IMR-90 (cell line): ENCODE results near the gene FAM118A. TPM values are rescaled to one million over a fixed set of nuclear protein-coding genes. Genes with fewer than 3 reads are reported as not detected.

Source experiments
- ATAC-seq: fragments of 200-7000 bp; cut with Tn5 transposase; 2 replicates; pipeline ENCODE4 v1.9.1; 2020; ENCODE audit warnings: low read depth, mild to moderate bottlenecking, moderate library complexity
- BruUV-seq: library from RNA; stranded (reverse); fragments of 400-500 nt; replicated peaks from 2 replicates; lab custom pipeline; 2021; lab: Mats Ljungman, UMichigan
- CTCF ChIA-PET: fragments of 300-600 bp; formaldehyde crosslinking; extraction: SDS; loops from one replicate; lab custom pipeline; 2021; ENCODE audit warnings: antibody characterized with exemption; lab: Yijun Ruan, JAX
- POLR2A ChIA-PET: fragments of 300-600 bp; sonication (Branson Sonifier 250); formaldehyde crosslinking; loops from one replicate; lab custom pipeline; 2022; ENCODE audit warnings: antibody characterized with exemption; ENCODE audit not compliant: unreplicated experiment; lab: Charles Lee
- DNase-seq: peaks from one replicate; pipeline ENCODE4 v3.0.0; 2013
- H2AFZ ChIP-seq: replicated peaks from 2 replicates; pipeline ENCODE3; 2013; ENCODE audit warnings: low read length, mild to moderate bottlenecking; ENCODE audit not compliant: poor library complexity
- H2AK5ac ChIP-seq: 2 replicates; pipeline ENCODE4 v1.6.1; 2013; ENCODE audit warnings: low read depth, low read length, inconsistent platforms
- H2AK9ac ChIP-seq: replicated peaks from 2 replicates; pipeline ENCODE3; 2013; ENCODE audit warnings: mild to moderate bottlenecking, low read depth, low read length, moderate library complexity; ENCODE audit not compliant: poor library complexity
- H2BK120ac ChIP-seq: 2 replicates; pipeline ENCODE4 v1.6.1; 2013; ENCODE audit warnings: low read depth, low read length, inconsistent platforms
- H2BK15ac ChIP-seq: 3 replicates; pipeline ENCODE4 v1.6.1; 2013; ENCODE audit warnings: low read depth, low read length, inconsistent platforms
- H2BK20ac ChIP-seq: 2 replicates; pipeline ENCODE4 v1.6.1; 2013; ENCODE audit warnings: low read depth, mild to moderate bottlenecking, inconsistent platforms, low read length, moderate library complexity
- H2BK5ac ChIP-seq: 2 replicates; pipeline ENCODE4 v1.6.1; 2013; ENCODE audit warnings: mild to moderate bottlenecking, low read depth, low read length, inconsistent platforms; ENCODE audit not compliant: poor library complexity, severe bottlenecking
- H3K14ac ChIP-seq: replicated peaks from 2 replicates; pipeline ENCODE4 v1.6.1; 2013; ENCODE audit warnings: low read depth, low read length, inconsistent platforms
- H3K18ac ChIP-seq: 2 replicates; pipeline ENCODE4 v1.6.1; 2013; ENCODE audit warnings: low read depth, low read length, control low read depth
- H3K23ac ChIP-seq: 2 replicates; pipeline ENCODE4 v1.6.1; 2013; ENCODE audit warnings: low read depth, low read length, inconsistent platforms
- H3K27ac ChIP-seq: 2 replicates; pipeline ENCODE4 v1.5.1; 2013; ENCODE audit warnings: mild to moderate bottlenecking, control low read depth, low read length; ENCODE audit not compliant: insufficient read depth
- H3K27me3 ChIP-seq: 2 replicates; pipeline ENCODE4 v1.6.1; 2013; ENCODE audit warnings: low read length; ENCODE audit not compliant: control insufficient read depth, insufficient read depth
- H3K36me3 ChIP-seq: 2 replicates; pipeline ENCODE4 v1.6.1; 2013; ENCODE audit warnings: low read length, mixed read lengths; ENCODE audit not compliant: control insufficient read depth, insufficient read depth
- H3K4ac ChIP-seq: 2 replicates; pipeline ENCODE4 v1.6.1; 2013; ENCODE audit warnings: low read depth, low read length, inconsistent platforms
- H3K4me1 ChIP-seq: 2 replicates; pipeline ENCODE4 v1.6.1; 2013; ENCODE audit warnings: low read length, mixed read lengths; ENCODE audit not compliant: control insufficient read depth, insufficient read depth
- H3K4me2 ChIP-seq: 2 replicates; pipeline ENCODE4 v1.6.1; 2013; ENCODE audit warnings: low read depth, mild to moderate bottlenecking, control low read depth, low read length, moderate library complexity
- H3K4me3 ChIP-seq: 2 replicates; pipeline ENCODE4 v1.5.1; 2013; ENCODE audit warnings: low read depth, mild to moderate bottlenecking, control low read depth, low read length, moderate library complexity; ENCODE audit not compliant: insufficient read depth
- H3K56ac ChIP-seq: 2 replicates; pipeline ENCODE4 v1.6.1; 2013; ENCODE audit warnings: low read length, inconsistent platforms; ENCODE audit not compliant: insufficient read depth; ENCODE audit errors: extremely low read depth
- H3K79me1 ChIP-seq, 2 experiments: 2 replicates each; pipeline ENCODE4 v1.6.1; 2013; ENCODE audit warnings: low read length in 2 of 2, inconsistent platforms in 1 of 2, low read depth in 1 of 2
- H3K9ac ChIP-seq: 2 replicates; pipeline ENCODE4 v1.6.1; 2013; ENCODE audit warnings: low read depth, low read length, control low read depth
- H3K9me1 ChIP-seq: 2 replicates; pipeline ENCODE4 v1.6.1; 2013; ENCODE audit warnings: low read length, inconsistent platforms; ENCODE audit not compliant: insufficient read depth
- H3K9me3 ChIP-seq: 2 replicates; pipeline ENCODE4 v1.6.1; 2013; ENCODE audit warnings: low read length; ENCODE audit not compliant: control insufficient read depth, insufficient read depth
- H4K20me1 ChIP-seq: 2 replicates; pipeline ENCODE4 v1.6.1; 2013; ENCODE audit warnings: low read length, inconsistent platforms; ENCODE audit not compliant: insufficient read depth
- H4K5ac ChIP-seq: 2 replicates; pipeline ENCODE4 v1.6.1; 2013; ENCODE audit warnings: mild to moderate bottlenecking, low read depth, low read length, control low read depth
- H4K8ac ChIP-seq, 2 experiments: 2 replicates each; pipeline ENCODE4 v1.6.1; 2013; ENCODE audit warnings: low read depth in 2 of 2, low read length in 2 of 2, control low read depth in 1 of 2, inconsistent platforms in 1 of 2
- H4K91ac ChIP-seq: 2 replicates; pipeline ENCODE4 v1.6.1; 2013; ENCODE audit warnings: low read depth, low read length, inconsistent platforms; ENCODE audit not compliant: insufficient read depth
- BHLHE40 ChIP-seq: fragments of 150-350 bp; IDR thresholded peaks from 2 replicates; pipeline ENCODE4 v1.6.1; 2016; ENCODE audit warnings: mild to moderate bottlenecking, low read depth, low read length
- CEBPB ChIP-seq: IDR thresholded peaks from 2 replicates; pipeline ENCODE4 v1.6.1; 2012; ENCODE audit warnings: low read depth, low read length, improper control_type of control experiment
- CHD1 ChIP-seq: IDR thresholded peaks from 2 replicates; pipeline ENCODE4 v1.6.1; 2012; ENCODE audit warnings: low read depth, low read length, improper control_type of control experiment
- MAFK ChIP-seq: IDR thresholded peaks from 2 replicates; pipeline ENCODE4 v1.6.1; 2012; ENCODE audit warnings: low read depth, low read length, improper control_type of control experiment
- MAZ ChIP-seq: IDR thresholded peaks from 2 replicates; pipeline ENCODE4 v1.6.1; 2012; ENCODE audit warnings: low read depth, mild to moderate bottlenecking, low read length, improper control_type of control experiment, moderate library complexity, borderline replicate concordance
- POLR2A ChIP-seq: IDR thresholded peaks from 2 replicates; pipeline ENCODE4 v1.6.1; 2012; ENCODE audit warnings: mild to moderate bottlenecking, low read depth, low read length
- RFX5 ChIP-seq: IDR thresholded peaks from 2 replicates; pipeline ENCODE4 v1.8.0; 2012; ENCODE audit warnings: low read depth, mild to moderate bottlenecking, low read length, moderate library complexity
- SMC3 ChIP-seq: fragments of 150-350 bp; IDR thresholded peaks from 2 replicates; pipeline ENCODE4 v1.6.1; 2016; ENCODE audit warnings: low read depth, mild to moderate bottlenecking, antibody characterized with exemption, low read length, moderate library complexity
- whole genome bisulfite sequencing, 2 experiments: methylation state at CpG; one replicate each; pipeline versions ENCODE4 v1.1.5 to v1.1.7; 2013; ENCODE audit warnings: missing lambda C conversion rate in 2 of 2; ENCODE audit not compliant: insufficient read length in 1 of 2; ENCODE audit errors: extremely low coverage in 2 of 2; 5-methylcytosine and 5-hydroxymethylcytosine counted together
- dilution Hi-C: fragments of 300-500 bp; cut with HindIII; formaldehyde crosslinking; loops from one replicate; pipeline ENCODE4 v1.14.3; 2018; ENCODE audit warnings: low sequenced_read_pairs; ENCODE audit not compliant: unreplicated experiment
- in situ Hi-C: fragments of 300-500 bp; cut with MboI; formaldehyde crosslinking; loops from 3 replicates; pipeline ENCODE4 v1.14.3; 2019; ENCODE audit warnings: low sequenced_read_pairs, inconsistent platforms, mixed read lengths
- intact Hi-C: fragments of 100-400 bp; cut with micrococcal nuclease; formaldehyde crosslinking; loops from 2 replicates; pipeline ENCODE4 v1.10.0; 2022
- polyA plus RNA-seq, 3 experiments: library from polyadenylated mRNA; depleted of rRNA; stranded (reverse); fragments of >200 nt; gene quantifications; 2 replicates each; pipeline ENCODE4 v1.2.3, GENCODE V29; 2012; ENCODE audit warnings: low replicate concordance in 1 of 3
- total RNA-seq: library from RNA; depleted of rRNA; stranded (reverse); fragments of >200 nt; gene quantifications from 2 replicates; pipeline ENCODE4 v1.2.3, GENCODE V29; 2012
- TF ChIP-seq, protein P1 (sequence below): fragments of 150-350 bp; IDR thresholded peaks from 2 replicates; pipeline ENCODE4 v1.6.1; 2017; ENCODE audit warnings: mild to moderate bottlenecking, antibody characterized with exemption, low read length, low read depth
- TF ChIP-seq, protein P2 (sequence below): conservative IDR thresholded peaks from 2 replicates; pipeline ENCODE4 v1.5.1; 2012; ENCODE audit warnings: mild to moderate bottlenecking, low read depth, low read length, improper control_type of control experiment
- TF ChIP-seq, protein P3 (sequence below): fragments of 150-350 bp; IDR thresholded peaks from 2 replicates; pipeline ENCODE4 v1.6.1; 2016; ENCODE audit warnings: low read depth, mild to moderate bottlenecking, low read length, moderate library complexity, borderline replicate concordance

Gene FAM118A
- total and polyA plus RNA-seq, 2 of the 4 experiments (the other 2 are of a cell fraction), result 20.6 to 95.6 TPM

DNA sequence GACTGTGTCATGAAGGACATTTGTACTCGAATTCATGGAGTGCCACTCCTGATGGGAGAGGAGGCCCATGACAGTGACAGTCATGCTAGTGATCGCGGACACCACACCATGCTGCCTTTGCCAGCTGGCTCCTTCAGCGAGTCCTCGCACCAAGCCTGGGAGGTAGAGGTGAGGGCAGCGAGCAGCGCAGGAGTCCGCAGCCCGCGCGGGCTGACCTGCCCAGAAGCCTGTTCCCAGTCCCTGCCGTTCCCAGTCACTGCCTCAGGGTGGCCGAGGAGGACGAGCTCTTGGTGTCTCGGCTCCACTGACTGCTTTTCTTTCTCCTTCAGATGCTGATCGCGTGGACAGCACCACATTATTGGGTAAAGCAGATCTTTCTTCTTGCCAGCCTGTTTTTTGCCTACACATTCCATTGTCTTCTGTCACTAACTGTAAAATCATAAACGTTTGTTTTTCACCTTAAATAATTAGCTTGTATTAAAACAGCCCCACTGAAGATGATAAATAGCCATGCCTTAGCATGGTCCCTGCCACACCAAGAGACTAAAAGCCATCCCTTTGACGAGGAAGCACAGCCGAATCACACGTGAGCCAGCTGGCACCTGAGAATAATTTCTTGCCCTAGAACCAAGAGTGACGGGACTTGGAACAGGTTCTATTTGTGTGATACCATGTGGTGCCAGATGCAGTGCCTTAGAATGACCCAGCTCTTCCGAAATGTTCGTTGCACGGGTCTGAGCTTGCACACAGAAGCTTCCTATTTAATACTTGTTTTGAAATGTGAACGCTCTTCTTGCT, 25.5 kb downstream of the FAM118A start (continued):
- TF ChIP-seq, protein P1, sequence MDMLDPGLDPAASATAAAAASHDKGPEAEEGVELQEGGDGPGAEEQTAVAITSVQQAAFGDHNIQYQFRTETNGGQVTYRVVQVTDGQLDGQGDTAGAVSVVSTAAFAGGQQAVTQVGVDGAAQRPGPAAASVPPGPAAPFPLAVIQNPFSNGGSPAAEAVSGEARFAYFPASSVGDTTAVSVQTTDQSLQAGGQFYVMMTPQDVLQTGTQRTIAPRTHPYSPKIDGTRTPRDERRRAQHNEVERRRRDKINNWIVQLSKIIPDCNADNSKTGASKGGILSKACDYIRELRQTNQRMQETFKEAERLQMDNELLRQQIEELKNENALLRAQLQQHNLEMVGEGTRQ, result no peak

DNA sequence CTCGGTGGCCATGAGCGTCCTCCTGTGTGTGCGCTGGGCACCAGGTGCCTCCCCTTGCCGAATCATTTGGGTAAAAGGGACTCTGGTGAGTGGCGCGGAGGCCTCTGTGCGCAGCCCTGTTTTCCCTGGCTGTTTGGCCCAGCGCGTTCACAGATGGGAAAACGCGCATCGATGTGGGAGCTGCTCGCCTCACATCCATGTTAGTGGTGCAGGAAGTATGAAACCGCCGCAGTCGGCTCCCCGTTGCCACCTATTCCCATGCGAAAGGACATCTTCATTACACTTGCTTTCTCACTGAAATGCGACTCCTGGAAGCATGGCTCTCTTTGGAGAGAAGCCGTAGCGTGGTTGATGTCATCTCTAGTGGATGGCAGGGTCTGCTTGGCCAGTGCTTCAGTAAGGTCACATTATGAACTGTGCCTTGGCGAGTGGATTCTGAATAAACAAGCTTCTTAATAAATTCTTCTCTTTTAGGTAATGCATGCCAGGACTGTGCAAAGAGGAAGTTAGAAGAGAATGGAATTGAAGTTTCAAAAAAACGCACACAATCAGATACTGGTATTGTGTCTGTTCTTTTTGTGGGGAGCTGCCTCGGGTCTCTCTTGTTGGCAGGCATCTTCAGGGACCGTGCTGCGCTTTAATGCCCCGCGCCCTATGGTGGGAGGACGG, 26.3 kb downstream of the FAM118A start:
- Histone ChIP-seq H4K5ac (no peak overlapping the region), H2AK5ac (no peak overlapping the region), H2AK9ac (no peak overlapping the region), H3K4ac (no peak overlapping the region), H2BK20ac (no peak overlapping the region), H4K8ac (no peak overlapping the region), H3K4me1 (no peaks in the 10 kb centered on the region; the same call in 1 of the 2 replicates), H3K4me2 (no peak overlapping the region), H3K56ac (no peak overlapping the region), H3K27ac (no peak overlapping the region), H2BK120ac (no peak overlapping the region), H3K4me3 (no peak overlapping the region), H3K18ac (no peak overlapping the region), H3K14ac (no peak overlapping the region), H2AFZ (no peak overlapping the region), H3K36me3 (peaks cover 53% of the 10 kb centered on the region), H3K9me3 (no peaks in the 10 kb centered on the region), H2BK5ac (no peak overlapping the region), H3K9ac (no peak overlapping the region), H3K23ac (no peak overlapping the region), H3K27me3 (no peaks in the 10 kb centered on the region), H4K20me1 (no peaks in the 10 kb centered on the region), H3K9me1 (no peaks in the 10 kb centered on the region), H2BK15ac (no peak overlapping the region), H4K91ac (no peak overlapping the region), H3K79me1 (peaks cover 0 to 4% of the 10 kb centered on the region in 2 experiments; a peak in 1 of 4 replicates)
- no TSS peak for BruUV-seq
- POLR2A ChIA-PET, result no interaction called here
- intact Hi-C loops (no loop called here), in situ Hi-C loops (no loop called here), dilution Hi-C loops (no loop called here)
- ATAC-seq (no peak), DNase-seq (no peak)
- CTCF ChIA-PET, result no interaction called here
- 94% methylated on average over 10 of the region's 29 CpGs; no CpG with 5 or more reads in 1 of the 2 experiments for WGBS, 2 experiments
- TF ChIP-seq MAFK (no peak), CHD1 (no peak), POLR2A (no peak), CEBPB (no peak), RFX5 (no peak), BHLHE40 (no peak), MAZ (no peak), SMC3 (no peak)
- TF ChIP-seq, protein P2, sequence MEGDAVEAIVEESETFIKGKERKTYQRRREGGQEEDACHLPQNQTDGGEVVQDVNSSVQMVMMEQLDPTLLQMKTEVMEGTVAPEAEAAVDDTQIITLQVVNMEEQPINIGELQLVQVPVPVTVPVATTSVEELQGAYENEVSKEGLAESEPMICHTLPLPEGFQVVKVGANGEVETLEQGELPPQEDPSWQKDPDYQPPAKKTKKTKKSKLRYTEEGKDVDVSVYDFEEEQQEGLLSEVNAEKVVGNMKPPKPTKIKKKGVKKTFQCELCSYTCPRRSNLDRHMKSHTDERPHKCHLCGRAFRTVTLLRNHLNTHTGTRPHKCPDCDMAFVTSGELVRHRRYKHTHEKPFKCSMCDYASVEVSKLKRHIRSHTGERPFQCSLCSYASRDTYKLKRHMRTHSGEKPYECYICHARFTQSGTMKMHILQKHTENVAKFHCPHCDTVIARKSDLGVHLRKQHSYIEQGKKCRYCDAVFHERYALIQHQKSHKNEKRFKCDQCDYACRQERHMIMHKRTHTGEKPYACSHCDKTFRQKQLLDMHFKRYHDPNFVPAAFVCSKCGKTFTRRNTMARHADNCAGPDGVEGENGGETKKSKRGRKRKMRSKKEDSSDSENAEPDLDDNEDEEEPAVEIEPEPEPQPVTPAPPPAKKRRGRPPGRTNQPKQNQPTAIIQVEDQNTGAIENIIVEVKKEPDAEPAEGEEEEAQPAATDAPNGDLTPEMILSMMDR, result no peak
- TF ChIP-seq, protein P3, sequence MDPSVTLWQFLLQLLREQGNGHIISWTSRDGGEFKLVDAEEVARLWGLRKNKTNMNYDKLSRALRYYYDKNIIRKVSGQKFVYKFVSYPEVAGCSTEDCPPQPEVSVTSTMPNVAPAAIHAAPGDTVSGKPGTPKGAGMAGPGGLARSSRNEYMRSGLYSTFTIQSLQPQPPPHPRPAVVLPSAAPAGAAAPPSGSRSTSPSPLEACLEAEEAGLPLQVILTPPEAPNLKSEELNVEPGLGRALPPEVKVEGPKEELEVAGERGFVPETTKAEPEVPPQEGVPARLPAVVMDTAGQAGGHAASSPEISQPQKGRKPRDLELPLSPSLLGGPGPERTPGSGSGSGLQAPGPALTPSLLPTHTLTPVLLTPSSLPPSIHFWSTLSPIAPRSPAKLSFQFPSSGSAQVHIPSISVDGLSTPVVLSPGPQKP, result no peak
